ENCODE data around the gene GLYATL1B.
A peak's percentile ranks its signal among the peaks of the same experiment; 100 is the strongest.

GRCh38 chr11:59106363-59107336 is 20.5 kb downstream of the GLYATL1B start, which contains the start of gene FAM111B:
- TF ChIP-seq CTCF (IDR thresholded peaks at IDR 0.05 in 2 of 3, conservative IDR thresholded peaks at IDR 0.05 in 1 of 3; ENCODE audit: borderline replicate concordance in 1 of 3, insufficient read depth in 1 of 3, low read depth in 2 of 3, low read length in 2 of 3), result no peak
- no peak for TF ChIP-seq TCF7L2 (IDR thresholded peaks at IDR 0.05; ENCODE audit: borderline replicate concordance, extremely low read depth, insufficient read depth, insufficient read length)
- no peak for TF ChIP-seq EZH2phosphoT487 (IDR thresholded peaks at IDR 0.05; ENCODE audit: borderline replicate concordance)
- no peak for TF ChIP-seq ELF1 (IDR thresholded peaks at IDR 0.05; ENCODE audit: borderline replicate concordance, low read depth)
- TF ChIP-seq ATF3 (IDR thresholded peaks at IDR 0.05), result no peak
- TF ChIP-seq POLR2A (IDR thresholded peaks at IDR 0.05; ENCODE audit: borderline replicate concordance, extremely low read depth, insufficient read depth, insufficient read length), result no peak
- no peak for TF ChIP-seq EZH2 (IDR thresholded peaks at IDR 0.05)
- TF ChIP-seq MAX (IDR thresholded peaks at IDR 0.05), result peak; percentile 64
- no peak for TF ChIP-seq YY1 (IDR thresholded peaks at IDR 0.05; ENCODE audit: extremely low read depth, insufficient replicate concordance, low read depth, low read length)
- TF ChIP-seq POLR2AphosphoS5 (IDR thresholded peaks at IDR 0.05; ENCODE audit: low read depth, low read length), result no peak; the same call in 1 of the 2 replicates
- TF ChIP-seq CEBPB (IDR thresholded peaks at IDR 0.05; ENCODE audit: low read depth), result no peak
